MCF 10A (cell line): ENCODE measurements around the gene CDKN2D. TPM values are rescaled to one million over a fixed set of nuclear protein-coding genes. Genes with fewer than 3 reads are reported as not detected.

Source experiments
- BruUV-seq: library from RNA; stranded (reverse); fragments of 400-500 nt; replicated peaks from 2 replicates; lab custom pipeline; 2021; lab: Mats Ljungman, UMichigan
- CTCF ChIA-PET: fragments of 300-600 bp; sonication (Branson Sonifier 250); formaldehyde crosslinking; extraction: SDS; loops from one replicate; lab custom pipeline; 2021; ENCODE audit warnings: antibody characterized with exemption, inconsistent platforms; lab: Yijun Ruan, JAX
- POLR2A ChIA-PET: fragments of 300-600, 350-650 bp; sonication (Branson Sonifier 250); formaldehyde crosslinking; extraction: SDS; loops from one replicate; lab custom pipeline; 2020; ENCODE audit warnings: antibody characterized with exemption, inconsistent platforms; lab: Yijun Ruan, JAX
- DNase-seq: peaks from one replicate; pipeline ENCODE4 v3.0.0-alpha.2; 2018; ENCODE audit not compliant: unreplicated experiment
- H3K27ac Mint-ChIP-seq: one replicate; pipeline ENCODE4 v1.8.0; 2022; ENCODE audit warnings: mild to moderate bottlenecking, low read depth, mixed read lengths; ENCODE audit not compliant: unreplicated experiment
- H3K27me3 Mint-ChIP-seq: one replicate; pipeline ENCODE4 v1.8.0; 2022; ENCODE audit warnings: mixed read lengths; ENCODE audit not compliant: insufficient read depth, unreplicated experiment
- H3K36me3 Mint-ChIP-seq: one replicate; pipeline ENCODE4 v1.8.0; 2022; ENCODE audit warnings: mild to moderate bottlenecking, moderate library complexity, mixed read lengths; ENCODE audit not compliant: insufficient read depth, unreplicated experiment
- H3K4me1 Mint-ChIP-seq: one replicate; pipeline ENCODE4 v1.8.0; 2022; ENCODE audit warnings: mixed read lengths; ENCODE audit not compliant: insufficient read depth, unreplicated experiment
- H3K4me3 Mint-ChIP-seq: one replicate; pipeline ENCODE4 v1.8.0; 2022; ENCODE audit warnings: mild to moderate bottlenecking, moderate library complexity, mixed read lengths; ENCODE audit not compliant: unreplicated experiment
- H3K9me3 Mint-ChIP-seq: one replicate; pipeline ENCODE4 v1.8.0; 2022; ENCODE audit warnings: mixed read lengths; ENCODE audit not compliant: unreplicated experiment
- CTCF ChIP-seq: fragments of 200-600 bp; IDR thresholded peaks from one replicate; pipeline ENCODE4 v1.8.0; 2022; ENCODE audit warnings: antibody characterized with exemption, mild to moderate bottlenecking; ENCODE audit not compliant: unreplicated experiment
- intact Hi-C: fragments of 100-400 bp; cut with micrococcal nuclease; formaldehyde crosslinking; loops from 2 replicates; pipeline ENCODE4 v1.14.1; 2022
- total RNA-seq: library from RNA; stranded (reverse); gene quantifications from 2 replicates; pipeline ENCODE4 v1.2.3, GENCODE V29; 2022

The CDKN2D gene
- total RNA-seq, 1 experiment from 2014 or later = 2.6 TPM

- ChIA-PET POLR2A (no interaction called here), CTCF (interaction anchor here (0.5 to 1.8 kb wide), 2 partner anchors 31 to 204 kb away, joined by 4 to 11 read pairs; no protein-coding TSS in a partner anchor)
- Mint-ChIP-seq H3K4me3 (no peak overlapping the region), H3K4me1 (peaks cover 3% of the 10 kb centered on the region), H3K36me3 (no peaks in the 10 kb centered on the region), H3K9me3 (no peaks in the 10 kb centered on the region), H3K27ac (no peak overlapping the region), H3K27me3 (no peaks in the 10 kb centered on the region)
- no TSS peak for BruUV-seq
- no peak for TF ChIP-seq CTCF
- DNase-seq = no peak
- intact Hi-C loops = no loop called here
Measured at GRCh38 chr19:10612499-10613119, 43.8 kb upstream of the CDKN2D start.

- POLR2A ChIA-PET = no interaction called here
- Mint-ChIP-seq H3K27ac (no peak overlapping the region), H3K27me3 (no peaks in the 10 kb centered on the region), H3K36me3 (no peaks in the 10 kb centered on the region), H3K9me3 (no peaks in the 10 kb centered on the region), H3K4me3 (no peak overlapping the region), H3K4me1 (no peaks in the 10 kb centered on the region)
- DNase-seq = no peak
- CTCF ChIA-PET = interaction anchor here (0.5 to 1.8 kb wide), 4 partner anchors 26 to 203 kb away, joined by 3 to 11 read pairs (median 4); no protein-coding TSS in a partner anchor
- BruUV-seq = no TSS peak
- intact Hi-C loops = no loop called here
- TF ChIP-seq CTCF = no peak
Measured at GRCh38 chr19:10611907-10612306, 43.1 kb upstream of the CDKN2D start.

- Mint-ChIP-seq H3K4me1 (no peaks in the 10 kb centered on the region), H3K4me3 (no peak overlapping the region), H3K27me3 (peaks cover 15% of the 10 kb centered on the region), H3K27ac (no peak overlapping the region), H3K36me3 (no peaks in the 10 kb centered on the region), H3K9me3 (no peaks in the 10 kb centered on the region)
- TF ChIP-seq CTCF = no peak
- BruUV-seq = no TSS peak
- ChIA-PET POLR2A (interaction anchor here (1.1 kb wide), 1 partner anchor 21 kb away, joined by 5 read pairs; the partner anchor contains the start of gene SLC44A2), CTCF (interaction anchor here (0.6 to 2.0 kb wide), 4 partner anchors 24 to 735 kb away, joined by 3 to 5 read pairs (median 4); partner anchors contain the start of gene RAB3D)
- intact Hi-C loops = no loop called here
- DNase-seq = no peak
Measured at GRCh38 chr19:10604460-10604980, 35.7 kb upstream of the CDKN2D start.

- no peaks in the 10 kb centered on the region for H3K36me3 Mint-ChIP-seq
- POLR2A ChIA-PET = interaction anchor here (1.1 kb wide), 1 partner anchor 21 kb away, joined by 5 read pairs; the partner anchor contains the start of gene SLC44A2
- H3K27ac Mint-ChIP-seq = no peak overlapping the region
- TF ChIP-seq CTCF = no peak
- peaks cover 15% of the 10 kb centered on the region for H3K27me3 Mint-ChIP-seq
- DNase-seq = no peak
- CTCF ChIA-PET = interaction anchor here (0.6 to 2.0 kb wide), 3 partner anchors 40 to 736 kb away, joined by 3 to 5 read pairs (median 3); partner anchors contain the start of gene RAB3D
- no peaks in the 10 kb centered on the region for H3K4me1 Mint-ChIP-seq
- intact Hi-C loops = loop anchor here (2.0 kb wide), 1 partner anchor 13 kb away; no protein-coding TSS in a partner anchor
- BruUV-seq = no TSS peak
- H3K4me3 Mint-ChIP-seq = peak overlapping the region; percentile 60
- H3K9me3 Mint-ChIP-seq = no peaks in the 10 kb centered on the region
Measured at GRCh38 chr19:10603873-10604459, 35.2 kb upstream of the CDKN2D start.
